SU-DHL-6 (cell line): Measurements from ENCODE around the gene EHBP1.

Experiments used
- CTCF ChIP-seq: fragments of 200-600 bp; sonication (generic); IDR thresholded peaks from one replicate; pipeline ENCODE4 v1.5.1; 2017; ENCODE audit warnings: antibody characterized with exemption, mild to moderate bottlenecking, low read length, moderate library complexity; ENCODE audit not compliant: insufficient read depth, poor library complexity, severe bottlenecking
- EZH2phosphoT487 ChIP-seq: fragments of 200-600 bp; sonication (generic), shearing (Covaris generic); conservative IDR thresholded peaks from 2 replicates; pipeline ENCODE4 v1.6.1; 2018; ENCODE audit warnings: mild to moderate bottlenecking, antibody characterized with exemption, low read length, moderate library complexity, mixed read lengths

- TF ChIP-seq CTCF (peak; percentile 23), EZH2phosphoT487 (no peak)
These were observed 577 bp downstream of the EHBP1 start for GRCh38 chr2:62705859-62706720.
